Gastrocnemius medialis (tissue), 4 donors: ENCODE measurements around the gene DHX8.

Experiments
- CTCF ChIP-seq, 5 experiments: fragments of 450-650 bp in 3 of 5; fragments of 200-600 bp in 2 of 5; sonication (generic) in 2 of 5; IDR thresholded peaks in 4 of 5; conservative IDR thresholded peaks in 1 of 5; 1 replicate in 4 of 5; 2 replicates in 1 of 5; pipeline ENCODE4 v1.5.1; 2016 to 2019; ENCODE audit warnings: antibody characterized with exemption in 5 of 5, mild to moderate bottlenecking in 3 of 5, moderate library complexity in 3 of 5
- POLR2A ChIP-seq, 2 donors: fragments of 450-650 bp; IDR thresholded peaks; one replicate each; pipeline ENCODE4 v1.6.1; 2017; ENCODE audit warnings: antibody characterized with exemption in 2 of 2, mild to moderate bottlenecking in 2 of 2, moderate library complexity in 2 of 2

DNA sequence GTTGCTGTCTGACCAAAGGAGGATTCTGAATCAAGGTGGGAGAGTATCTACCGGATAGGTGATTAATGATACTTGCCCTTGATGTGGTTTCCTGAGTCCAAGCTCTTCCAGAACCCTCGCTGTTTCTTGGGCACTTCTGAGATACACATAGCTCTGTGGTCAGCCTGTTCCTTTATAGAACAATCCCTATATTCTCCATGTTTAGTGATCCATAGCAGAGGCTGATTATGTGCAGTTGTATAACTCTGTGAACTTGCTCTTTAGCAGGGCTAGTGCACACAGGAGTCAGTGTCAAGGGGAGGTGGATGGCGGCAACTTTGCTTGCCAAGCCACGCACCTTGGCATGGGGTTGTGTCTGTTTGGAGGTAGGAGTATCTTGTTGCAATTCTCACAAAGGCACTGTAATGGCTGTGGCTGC is 48.9 kb upstream of the DHX8 start:
- no peak for TF ChIP-seq POLR2A (IDR thresholded peaks at IDR 0.05)
- no peak for TF ChIP-seq CTCF (IDR thresholded peaks at IDR 0.05 in 4 of 5, conservative IDR thresholded peaks at IDR 0.05 in 1 of 5)
